Measurements from ENCODE around the gene HIVEP3.

GRCh38 chr1:41615316-41615715 lies 303.4 kb downstream of the HIVEP3 start:
- TF ChIP-seq, protein P1, sequence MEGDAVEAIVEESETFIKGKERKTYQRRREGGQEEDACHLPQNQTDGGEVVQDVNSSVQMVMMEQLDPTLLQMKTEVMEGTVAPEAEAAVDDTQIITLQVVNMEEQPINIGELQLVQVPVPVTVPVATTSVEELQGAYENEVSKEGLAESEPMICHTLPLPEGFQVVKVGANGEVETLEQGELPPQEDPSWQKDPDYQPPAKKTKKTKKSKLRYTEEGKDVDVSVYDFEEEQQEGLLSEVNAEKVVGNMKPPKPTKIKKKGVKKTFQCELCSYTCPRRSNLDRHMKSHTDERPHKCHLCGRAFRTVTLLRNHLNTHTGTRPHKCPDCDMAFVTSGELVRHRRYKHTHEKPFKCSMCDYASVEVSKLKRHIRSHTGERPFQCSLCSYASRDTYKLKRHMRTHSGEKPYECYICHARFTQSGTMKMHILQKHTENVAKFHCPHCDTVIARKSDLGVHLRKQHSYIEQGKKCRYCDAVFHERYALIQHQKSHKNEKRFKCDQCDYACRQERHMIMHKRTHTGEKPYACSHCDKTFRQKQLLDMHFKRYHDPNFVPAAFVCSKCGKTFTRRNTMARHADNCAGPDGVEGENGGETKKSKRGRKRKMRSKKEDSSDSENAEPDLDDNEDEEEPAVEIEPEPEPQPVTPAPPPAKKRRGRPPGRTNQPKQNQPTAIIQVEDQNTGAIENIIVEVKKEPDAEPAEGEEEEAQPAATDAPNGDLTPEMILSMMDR (IDR thresholded peaks at IDR 0.05; ENCODE audit: low read length): no peak
- no peak for TF ChIP-seq EZH2 (optimal IDR thresholded peaks at IDR 0.05; ENCODE audit: low read depth, low read length)
